GM12878 (cell line): ENCODE results near the gene PDIK1L. TPM values are rescaled to one million over a fixed set of nuclear protein-coding genes. Genes with fewer than 3 reads are reported as not detected.

ENCODE experiments used
- ATAC-seq: fragments of 200-7000 bp; cut with Tn5 transposase; 3 replicates; pipeline ENCODE4 v1.9.1; 2020; ENCODE audit warnings: mild to moderate bottlenecking, moderate library complexity
- BruUV-seq: library from RNA; stranded (reverse); fragments of 400-500 nt; replicated peaks from 2 replicates; lab custom pipeline; 2021; lab: Mats Ljungman, UMichigan
- CTCF ChIA-PET: fragments of 300-600 bp; sonication (Branson Sonifier 250); formaldehyde crosslinking; extraction: SDS; loops from one replicate; lab custom pipeline; 2021; ENCODE audit warnings: inconsistent platforms; lab: Yijun Ruan, JAX
- POLR2A ChIA-PET: fragments of 350-600 bp; formaldehyde crosslinking; extraction: SDS; loops from one replicate; lab custom pipeline; 2021; ENCODE audit warnings: inconsistent platforms; lab: Charles Lee
- RAD21 ChIA-PET: fragments of 300-600 bp; sonication (Branson Sonifier 250); formaldehyde crosslinking; loops from one replicate; lab custom pipeline; 2023; ENCODE audit warnings: antibody characterized with exemption; ENCODE audit not compliant: unreplicated experiment; lab: Charles Lee
- SMC1A ChIA-PET: fragments of 300-600 bp; sonication (Branson Sonifier 250); formaldehyde crosslinking; loops from one replicate; lab custom pipeline; 2023; ENCODE audit not compliant: unreplicated experiment, uncharacterized antibody; lab: Charles Lee
- DNase-seq: peaks from one replicate; pipeline ENCODE4 v3.0.0-alpha.2; 2011; ENCODE audit warnings: low read depth, low spot score
- FAIRE-seq: peaks from 3 replicates; lab custom pipeline; 2011; peaks lifted over from hg19 to GRCh38; lab: Jason Lieb, UNC
- H2AFZ ChIP-seq: 2 replicates; pipeline ENCODE4 v1.6.0; 2011; ENCODE audit warnings: low read depth, low read length, control low read depth; ENCODE audit not compliant: control insufficient read depth
- H3K27ac ChIP-seq: 2 replicates; pipeline ENCODE4 v1.5.1; 2011; ENCODE audit warnings: control low read depth; ENCODE audit not compliant: control insufficient read depth, insufficient read depth
- H3K27me3 ChIP-seq, 2 experiments: replicated peaks in 1 of 2; 2 replicates each; pipeline versions ENCODE4 v1.6.0 to v1.6.1; 2011; ENCODE audit warnings: low read length in 1 of 2; ENCODE audit not compliant: control insufficient read depth in 2 of 2, insufficient read depth in 2 of 2
- H3K36me3 ChIP-seq, 2 experiments: 2 replicates each; pipeline ENCODE4 v1.5.1; 2011; ENCODE audit warnings: low read length in 1 of 2; ENCODE audit not compliant: control insufficient read depth in 2 of 2, insufficient read depth in 2 of 2
- H3K4me1 ChIP-seq: 2 replicates; pipeline ENCODE4 v1.6.1; 2011; ENCODE audit warnings: mild to moderate bottlenecking, low read length, moderate library complexity, mixed read lengths; ENCODE audit not compliant: control insufficient read depth, insufficient read depth
- H3K4me2 ChIP-seq: 2 replicates; pipeline ENCODE4 v1.6.0; 2011; ENCODE audit warnings: control low read depth; ENCODE audit not compliant: control insufficient read depth, insufficient read depth
- H3K4me3 ChIP-seq: fragments of 200-600 bp; sonication (generic); 2 replicates; pipeline ENCODE4 v1.5.1; 2016
- H3K79me2 ChIP-seq: 2 replicates; pipeline ENCODE4 v1.6.0; 2011; ENCODE audit warnings: low read length; ENCODE audit not compliant: control insufficient read depth, insufficient read depth
- H3K9ac ChIP-seq: 2 replicates; pipeline ENCODE4 v1.8.0; 2011; ENCODE audit warnings: low read length, control low read depth, mixed read lengths; ENCODE audit not compliant: control insufficient read depth, insufficient read depth
- H3K9me3 ChIP-seq: replicated peaks from 3 replicates; pipeline ENCODE4 v1.5.1; 2011; ENCODE audit warnings: mild to moderate bottlenecking, low read length; ENCODE audit not compliant: control insufficient read depth, insufficient read depth
- H4K20me1 ChIP-seq: 2 replicates; pipeline ENCODE4 v1.6.0; 2011; ENCODE audit not compliant: control insufficient read depth, insufficient read depth
- MLLT1 ChIP-seq: fragments of 450-650 bp; IDR thresholded peaks from 2 replicates; pipeline ENCODE4 v1.6.1; 2016; ENCODE audit warnings: mild to moderate bottlenecking
- POLR2A ChIP-seq: IDR thresholded peaks from 2 replicates; pipeline ENCODE4 v1.6.1; 2011; ENCODE audit warnings: low read depth, mild to moderate bottlenecking, low read length
- SREBF1 ChIP-seq: IDR thresholded peaks from 2 replicates; pipeline ENCODE4 v1.6.1; 2012; ENCODE audit warnings: mild to moderate bottlenecking, low read length
- whole genome bisulfite sequencing: methylation state at CpG from one replicate; pipeline ENCODE4 v1.1.6; 2016; ENCODE audit warnings: low lambda C conversion rate; ENCODE audit not compliant: insufficient replicate concordance, insufficient coverage; ENCODE audit errors: missing lambda C conversion rate; 5-methylcytosine and 5-hydroxymethylcytosine counted together
- in situ Hi-C: fragments of 300-500 bp; cut with MboI; formaldehyde crosslinking; loops from 9 replicates; pipeline ENCODE4 v1.14.3; 2018; ENCODE audit warnings: mixed read lengths
- intact Hi-C: fragments of 100-400 bp; cut with micrococcal nuclease; formaldehyde crosslinking; loops from one replicate; pipeline ENCODE4 v1.14.2; 2022; ENCODE audit not compliant: unreplicated experiment
- polyA plus RNA-seq, 11 experiments: library from polyadenylated mRNA; depleted of rRNA in 4 of 11; unstranded in 6 of 11; stranded (reverse) in 5 of 11; fragments of >200 nt; fragmentation: Nextera tagmentation in 4 of 11; fragmentation: Illumina TruSeq in 1 of 11; extraction: Ambion mirVana in 4 of 11; extraction: Trizol in 1 of 11; gene quantifications; 1 replicate in 1 of 11; 2 replicates in 10 of 11; pipeline versions ENCODE4 v1.2.1 to v1.2.3, GENCODE V29; 2011 to 2016; ENCODE audit warnings: inconsistent platforms in 2 of 11, missing spikeins in 2 of 11, low read depth in 1 of 11
- total RNA-seq, 4 experiments: library from RNA; depleted of rRNA in 3 of 4; stranded (reverse); fragments of >200 nt in 3 of 4; fragmentation: Illumina TruSeq in 1 of 4; extraction: Trizol in 1 of 4; gene quantifications; 2 replicates each; pipeline versions ENCODE4 v1.2.1 to v1.2.3, GENCODE V29; 2013 to 2021

The PDIK1L gene
- total and polyA plus RNA-seq, 10 of the 15 experiments (the other 5 are each of a cell fraction or from before 2014, with no cell fraction given) = 4.0 to 15.9 (median 10.5) TPM

GRCh38 chr1:26125946-26126320, 14.3 kb downstream of the PDIK1L start:
- no peaks in the 10 kb centered on the region for H3K9me3 ChIP-seq
- in situ Hi-C loops = no loop called here
- H3K27ac ChIP-seq = peak overlapping the region; percentile 27; the same call in 1 of the 2 replicates
- no peaks in the 10 kb centered on the region for H3K79me2 ChIP-seq
- no peaks in the 10 kb centered on the region for H3K27me3 ChIP-seq
- CTCF ChIA-PET = interaction anchor here (0.5 to 8.3 kb wide), 11 partner anchors 13 to 291 kb away, joined by 3 to 92 read pairs (median 4); partner anchors contain the start of genes CEP85 and PAFAH2
- no peak for ATAC-seq
- no peaks in the 10 kb centered on the region for H4K20me1 ChIP-seq
- no peak for DNase-seq
- no peak overlapping the region; the same call in none of the 2 replicates for H2AFZ ChIP-seq
- peak overlapping the region; percentile 26; the same call in 1 of the 2 replicates for H3K9ac ChIP-seq
- WGBS = 76% methylated on average over 1 of the region's 1 CpG
- RAD21 ChIA-PET = interaction anchor here (0.8 to 2.4 kb wide), 6 partner anchors 11 to 192 kb away, joined by 3 to 19 read pairs (median 4); partner anchors contain the start of genes CD52, PAFAH2 and PDIK1L
- FAIRE-seq = no peak
- peaks cover 4% of the 10 kb centered on the region for H3K4me1 ChIP-seq
- TF ChIP-seq POLR2A (no peak), MLLT1 (no peak), SREBF1 (no peak)
- SMC1A ChIA-PET = interaction anchor here (0.7 to 2.3 kb wide), 10 partner anchors 11 to 253 kb away, joined by 3 to 21 read pairs (median 7); partner anchors contain the start of gene CEP85
- POLR2A ChIA-PET = interaction anchor here (1.3 to 2.0 kb wide), 2 partner anchors 13 to 15 kb away, joined by 5 to 13 read pairs; partner anchors contain the start of gene PDIK1L
- BruUV-seq = no TSS peak
- H3K4me3 ChIP-seq = no peak overlapping the region
- peaks cover 0 to 6% of the 10 kb centered on the region in 2 experiments; a peak in 1 of 4 replicates for H3K36me3 ChIP-seq
- intact Hi-C loops = no loop called here
- H3K4me2 ChIP-seq = peak overlapping the region; percentile 15; the same call in 1 of the 2 replicates
